HG02840 (cell line): ENCODE results near the gene IL1RAPL1.
"Not testable (repeated sequence)": the region's sequence is repeated elsewhere in the genome, so short reads cannot be mapped to it uniquely, and the experiment has no call there.

Source experiments
- ATAC-seq: cut with Tn5 transposase; IDR thresholded peaks from one replicate; pipeline ENCODE4 v1.9.1; 2021; ENCODE audit warnings: mild to moderate bottlenecking, moderate library complexity, moderate number of reproducible peaks; ENCODE audit not compliant: unreplicated experiment, low FRiP score

Gene IL1RAPL1

DNA sequence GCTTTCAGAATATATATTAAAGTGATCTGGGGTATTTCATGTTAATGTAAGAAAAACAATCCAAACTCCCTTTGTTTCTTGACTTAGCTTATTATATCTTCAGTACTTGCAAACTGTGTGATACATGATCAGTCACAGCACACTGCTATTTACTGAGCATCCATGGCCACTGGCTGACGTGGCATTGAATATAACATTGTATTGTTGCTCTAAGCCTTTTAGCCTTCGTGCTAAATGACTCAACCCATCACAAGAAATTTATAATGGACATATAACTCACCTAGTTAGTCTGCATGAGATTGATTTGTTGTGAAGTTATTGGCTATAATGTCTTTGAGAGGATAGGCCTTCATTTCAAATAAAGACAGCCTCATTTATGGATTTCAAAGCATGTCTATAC lies 642.6 kb downstream of the IL1RAPL1 start:
- ATAC-seq: no peak

DNA sequence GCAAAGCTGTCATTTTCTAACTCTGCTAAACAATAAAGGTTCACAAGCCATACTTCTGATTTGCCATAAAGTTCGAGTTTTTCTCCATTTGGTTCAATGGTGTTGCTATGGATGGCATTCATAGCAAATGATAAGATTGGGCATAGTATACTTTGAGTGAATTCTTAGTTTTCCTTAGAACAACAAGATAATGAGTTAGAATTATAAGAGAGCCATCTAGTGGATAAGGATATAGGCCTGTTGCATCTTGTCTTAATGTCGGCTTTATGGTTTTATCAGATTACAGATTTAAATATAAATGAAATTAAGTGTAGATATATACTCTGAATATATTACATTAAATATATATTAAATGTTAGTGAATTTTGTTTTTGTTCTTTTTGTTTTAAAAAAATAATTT lies 644.6 kb downstream of the IL1RAPL1 start:
- ATAC-seq: no peak

DNA sequence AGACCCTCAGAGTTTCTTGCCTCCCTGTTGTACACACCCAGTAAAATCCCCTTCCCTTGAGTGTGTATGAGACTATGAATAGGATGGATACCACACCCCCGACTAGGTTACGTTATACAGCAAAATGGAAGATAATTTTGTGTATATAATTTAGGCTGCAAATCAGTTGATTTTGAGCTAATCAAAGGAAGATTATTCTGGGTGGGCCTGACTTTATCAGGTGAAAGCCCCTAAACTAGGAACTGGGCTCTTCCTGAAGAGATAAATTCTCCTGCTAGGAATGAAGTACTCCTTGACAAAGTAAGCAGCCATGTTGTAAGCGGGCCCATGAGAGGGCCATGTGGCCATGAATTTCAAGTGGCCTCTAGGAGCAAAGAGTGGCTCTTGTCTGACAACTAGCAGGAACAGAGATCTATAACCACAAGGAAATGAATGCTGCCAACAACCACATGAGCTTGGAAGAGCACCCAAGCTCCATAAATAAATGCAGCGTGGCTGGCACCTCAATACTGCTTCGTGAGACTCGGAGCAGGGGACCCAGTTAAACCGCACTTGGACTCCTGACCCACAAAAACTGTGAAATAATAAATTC lies 646.4 kb downstream of the IL1RAPL1 start:
- ATAC-seq: no peak

DNA sequence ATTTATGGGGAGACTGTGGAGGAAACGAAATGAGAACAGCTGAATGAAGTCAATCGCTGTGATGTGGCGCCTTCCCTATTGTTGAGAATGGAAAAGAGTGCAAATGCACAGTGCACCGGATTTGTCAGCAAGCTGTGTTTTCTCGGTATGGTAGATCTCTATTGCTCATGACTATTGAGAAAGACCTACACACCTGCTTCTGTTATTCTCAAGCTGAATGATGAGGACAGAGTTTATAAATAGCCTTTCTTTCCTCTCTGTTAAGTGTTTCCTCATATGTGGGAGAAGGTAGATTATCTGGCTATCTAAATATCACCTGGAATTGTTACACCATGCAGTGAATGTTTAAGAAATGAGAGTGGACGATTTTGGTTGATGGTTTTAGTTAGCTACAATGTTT lies 650.7 kb downstream of the IL1RAPL1 start:
- no peak for ATAC-seq

DNA sequence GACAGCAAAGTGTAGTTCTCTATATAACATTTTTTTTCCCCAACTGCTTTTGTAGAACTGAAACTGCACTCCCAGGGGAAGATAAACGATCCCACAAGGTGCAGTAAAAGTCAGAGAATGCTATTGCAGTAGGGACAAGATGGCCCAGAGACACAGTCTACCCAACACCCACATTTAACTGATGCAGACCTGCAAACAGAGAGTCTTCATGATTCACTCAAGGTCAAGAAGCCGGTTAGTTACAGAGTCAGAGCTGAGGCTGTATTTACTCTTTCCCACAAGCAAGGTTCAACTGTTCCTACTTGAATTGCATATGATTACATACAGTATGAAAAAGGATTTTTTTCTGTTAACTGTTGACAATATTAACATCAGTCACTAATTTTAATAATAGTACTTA lies 654.6 kb downstream of the IL1RAPL1 start:
- ATAC-seq: no peak

DNA sequence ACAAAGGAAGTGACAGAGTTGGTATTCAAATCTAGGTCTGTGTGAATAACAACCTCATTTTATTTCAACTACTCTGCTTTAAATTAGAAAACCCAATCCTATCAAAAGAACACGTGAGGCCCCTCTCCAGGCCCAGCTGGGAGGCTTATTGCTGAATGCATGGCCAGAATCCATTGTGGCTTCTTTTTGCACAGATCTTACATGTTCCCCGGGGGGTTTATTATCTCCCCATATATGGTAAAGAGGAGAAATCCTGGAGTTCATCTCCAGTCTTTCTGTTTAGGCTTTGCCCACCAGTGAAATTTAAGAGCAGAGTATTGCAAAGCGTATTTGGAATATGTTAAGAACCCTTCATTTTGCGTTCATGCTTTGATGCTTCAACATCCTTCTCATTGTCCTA lies 655.6 kb downstream of the IL1RAPL1 start:
- ATAC-seq: no peak

DNA sequence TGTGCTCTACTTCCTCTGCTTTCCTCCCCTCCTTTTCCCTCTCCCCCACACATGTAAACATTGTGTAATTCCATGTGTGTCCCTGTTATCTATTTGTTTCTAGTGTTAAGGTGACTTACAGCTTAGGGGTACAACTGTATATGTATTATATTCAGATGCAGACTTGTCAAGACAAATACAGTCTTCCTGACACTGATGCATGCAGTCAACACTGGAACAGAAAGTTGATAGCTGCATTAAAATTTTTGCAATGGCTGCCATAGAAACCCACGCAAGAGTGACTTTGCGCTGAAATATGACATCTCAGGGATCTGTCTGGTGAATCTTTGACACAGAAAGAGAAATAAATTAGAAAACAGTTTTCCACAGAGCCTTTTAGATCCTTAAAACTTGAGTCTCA lies 656.7 kb downstream of the IL1RAPL1 start:
- no peak for ATAC-seq

DNA sequence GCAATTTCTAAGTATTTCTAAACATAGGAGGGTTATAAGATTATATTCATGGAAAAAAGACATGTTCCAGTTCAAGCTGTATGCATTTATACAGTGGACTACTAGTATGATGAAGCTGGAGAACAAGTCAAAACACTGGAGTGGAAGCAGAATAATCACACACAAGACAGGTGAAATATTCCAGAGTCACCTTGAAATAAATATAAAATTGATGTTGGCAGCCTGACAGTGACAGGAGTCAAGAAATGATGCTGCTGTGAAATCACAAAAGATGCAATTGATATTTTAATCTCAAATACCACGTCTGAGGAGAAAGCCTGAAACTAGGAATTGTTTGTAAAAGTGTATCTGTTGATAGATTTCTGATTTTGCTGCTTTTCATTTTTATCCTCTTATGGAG lies 667.3 kb downstream of the IL1RAPL1 start:
- ATAC-seq: no peak

DNA sequence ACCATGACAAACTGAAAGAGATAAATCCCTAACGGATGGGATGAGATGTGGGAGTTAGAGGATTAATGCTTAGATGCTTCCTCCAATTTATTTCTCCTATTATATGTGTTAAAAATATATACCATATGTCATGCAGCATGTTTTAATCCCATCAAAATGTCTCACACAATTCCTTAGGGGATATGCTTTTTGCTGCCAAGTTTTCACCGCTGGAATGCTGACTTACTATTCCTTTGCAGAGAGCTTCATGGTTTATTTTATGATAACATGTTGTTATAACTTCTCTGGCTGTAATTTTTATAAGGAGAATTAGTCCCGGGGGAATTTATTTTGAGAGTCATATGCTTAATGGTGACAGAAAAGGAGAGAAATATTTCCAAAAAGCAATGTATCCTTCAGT lies 670.3 kb downstream of the IL1RAPL1 start:
- no peak for ATAC-seq

DNA sequence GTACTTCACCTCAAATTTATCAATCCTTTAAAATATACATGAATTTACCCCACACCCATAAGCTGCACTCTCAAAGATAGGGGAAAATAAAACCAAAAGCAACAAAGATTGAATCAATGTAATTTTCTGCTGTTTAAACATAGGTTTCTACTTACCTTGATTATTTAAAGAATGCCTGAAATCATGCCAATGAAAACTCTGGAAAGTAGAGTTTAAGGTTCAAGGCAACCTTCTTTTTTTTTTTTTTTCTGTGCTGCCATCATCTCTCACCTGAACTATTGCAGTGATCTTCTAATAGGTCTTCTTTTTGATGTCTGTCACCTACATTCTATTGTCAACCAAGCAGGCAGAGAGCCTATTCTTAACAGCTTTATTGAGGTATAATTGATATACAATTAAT lies 682.1 kb downstream of the IL1RAPL1 start:
- no peak for ATAC-seq

DNA sequence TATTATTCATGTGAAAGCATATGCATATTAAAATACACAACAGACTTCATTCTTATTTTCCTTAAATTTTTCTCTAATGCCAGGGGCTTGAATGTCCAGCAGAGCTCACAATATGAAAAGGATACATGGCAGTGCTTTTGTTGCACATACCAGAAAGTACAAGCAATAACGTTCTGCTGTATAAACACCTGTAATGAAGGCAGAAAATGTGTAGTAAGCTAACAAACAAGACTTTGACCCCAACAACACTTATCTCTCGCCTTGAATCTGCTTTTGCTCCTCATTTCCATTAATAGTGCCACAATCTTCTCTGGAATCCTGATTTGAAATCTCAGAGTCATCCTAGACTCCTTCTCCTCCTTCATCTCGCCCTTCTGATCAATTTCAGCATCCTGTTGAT lies 687.3 kb downstream of the IL1RAPL1 start:
- no peak for ATAC-seq

DNA sequence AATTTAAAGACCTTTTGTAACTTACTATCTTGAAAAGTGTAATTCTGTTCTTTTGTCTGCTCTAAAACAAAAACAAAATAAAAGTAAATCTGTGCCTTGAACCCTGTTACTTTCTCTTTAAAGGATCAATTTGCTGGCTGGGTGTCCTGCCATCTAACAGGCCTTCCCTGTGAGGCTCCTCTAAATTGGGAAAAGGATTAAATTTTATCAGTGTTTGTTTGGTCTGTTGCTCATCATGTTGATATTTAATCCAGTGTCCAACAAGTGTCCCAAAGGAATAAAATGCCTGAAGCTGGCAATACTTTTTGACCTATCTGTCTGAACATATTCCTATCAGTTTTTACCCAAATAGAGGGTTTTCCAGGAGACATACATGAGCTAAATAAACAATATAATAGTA lies 688.7 kb downstream of the IL1RAPL1 start:
- no peak for ATAC-seq

DNA sequence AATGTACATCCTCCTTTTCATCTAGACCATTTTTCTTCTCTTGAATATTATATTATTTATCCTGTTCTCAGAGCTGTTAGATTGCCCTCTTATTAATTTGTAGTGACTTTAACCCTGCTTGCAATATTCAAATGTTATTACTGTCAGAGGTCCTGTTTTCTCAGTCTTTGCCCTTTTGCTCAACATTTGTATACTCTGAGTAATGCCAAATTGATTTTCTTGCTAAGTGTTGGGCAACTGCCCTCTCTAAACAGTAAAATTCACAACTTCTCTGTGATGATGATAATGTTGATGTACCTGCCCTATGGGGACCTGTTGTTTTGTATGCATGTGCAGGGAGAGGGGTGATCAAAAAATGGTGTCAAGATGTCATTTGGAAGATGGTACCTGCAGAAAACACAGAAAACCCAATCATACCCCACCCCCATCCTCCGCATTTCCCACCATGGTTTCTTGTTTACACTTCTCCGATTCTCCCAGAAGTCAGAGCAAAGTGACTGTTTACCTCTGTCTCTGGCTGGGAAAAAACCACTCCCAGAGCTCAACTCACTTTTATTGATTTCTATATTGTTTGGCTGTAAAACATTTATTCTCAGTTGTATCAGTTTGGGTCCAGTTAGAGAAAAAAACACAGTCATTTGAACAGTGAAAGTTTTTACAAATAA lies 694.0 kb downstream of the IL1RAPL1 start:
- ATAC-seq: no peak

DNA sequence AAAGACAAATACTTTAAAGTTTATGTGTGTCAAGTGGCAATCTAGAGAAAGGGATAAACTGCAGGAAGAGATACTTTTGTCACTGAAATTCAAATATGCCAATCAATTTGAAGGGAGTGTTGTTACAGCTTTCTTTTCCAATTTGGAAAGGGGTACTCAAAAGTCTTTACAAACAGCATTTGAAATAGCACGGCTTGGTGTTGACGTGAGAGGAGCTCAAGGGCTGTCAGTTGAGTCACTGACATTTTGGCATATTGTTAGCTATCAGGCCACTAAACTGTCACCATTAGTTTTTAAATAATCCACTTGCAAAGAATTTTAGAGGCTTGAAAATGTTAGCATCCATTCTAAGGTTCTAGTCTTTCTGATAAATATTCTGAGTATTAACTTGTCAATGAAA lies 698.4 kb downstream of the IL1RAPL1 start:
- no peak for ATAC-seq

DNA sequence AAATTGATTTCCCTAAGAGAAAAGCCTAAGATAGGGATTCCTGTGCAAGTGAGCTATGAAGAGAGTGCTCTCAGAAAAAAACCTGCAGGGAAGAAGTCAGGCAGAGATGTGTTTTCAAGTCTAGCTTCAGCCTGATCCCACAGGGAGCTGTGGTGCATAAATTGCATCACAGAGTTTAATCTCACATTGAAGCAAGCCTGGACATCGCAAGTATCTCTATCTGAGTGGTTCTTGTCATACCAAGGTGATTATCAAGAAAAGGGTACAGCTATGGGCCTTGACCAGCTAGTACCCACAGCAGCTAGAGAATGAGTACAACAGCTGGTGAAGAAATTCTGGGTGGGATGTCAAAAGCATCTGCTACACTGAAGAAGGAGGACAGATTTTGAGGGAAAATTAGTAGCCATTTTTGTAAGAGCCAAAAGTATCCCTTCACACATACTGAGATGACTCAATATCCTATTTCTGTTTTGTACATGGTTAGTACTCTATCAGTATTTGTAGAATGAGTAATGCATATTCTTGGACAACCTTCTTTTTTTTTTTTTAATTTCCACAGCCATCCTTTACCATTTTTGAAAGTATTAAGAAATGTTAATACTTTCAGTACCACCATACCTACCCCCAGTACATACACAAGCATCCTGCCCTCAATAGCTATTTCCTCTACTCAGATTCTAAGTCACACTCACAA lies 708.9 kb downstream of the IL1RAPL1 start:
- ATAC-seq: no peak

DNA sequence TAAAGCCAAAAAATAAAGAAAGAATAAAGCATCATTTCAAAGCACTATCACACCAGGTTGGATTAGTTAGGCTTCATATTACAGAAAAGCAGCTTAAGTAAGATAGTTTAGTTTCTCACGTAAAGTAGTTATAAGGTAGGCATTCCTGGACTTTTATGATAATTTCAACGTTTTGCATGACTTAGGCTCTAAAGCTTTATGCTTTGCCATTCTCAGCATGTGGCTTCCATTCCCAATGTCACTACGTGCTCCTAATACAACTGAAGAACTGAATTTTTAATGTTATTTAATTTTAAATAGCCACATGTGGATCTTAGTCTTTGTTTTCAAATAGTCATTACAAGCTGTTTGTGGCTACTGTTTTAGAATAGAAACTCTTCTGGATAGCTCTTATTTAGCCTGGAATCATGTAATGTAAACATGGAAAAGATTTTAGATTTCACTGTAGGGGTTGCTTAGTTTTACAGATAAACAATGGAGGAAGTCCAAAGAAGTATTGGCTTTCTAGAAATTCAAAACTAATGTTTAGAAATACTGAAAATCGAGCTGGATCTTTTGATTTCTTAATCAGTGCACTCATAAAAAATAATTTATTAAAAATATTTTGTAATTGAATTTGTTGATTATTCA lies 710.0 kb downstream of the IL1RAPL1 start:
- no peak for ATAC-seq

DNA sequence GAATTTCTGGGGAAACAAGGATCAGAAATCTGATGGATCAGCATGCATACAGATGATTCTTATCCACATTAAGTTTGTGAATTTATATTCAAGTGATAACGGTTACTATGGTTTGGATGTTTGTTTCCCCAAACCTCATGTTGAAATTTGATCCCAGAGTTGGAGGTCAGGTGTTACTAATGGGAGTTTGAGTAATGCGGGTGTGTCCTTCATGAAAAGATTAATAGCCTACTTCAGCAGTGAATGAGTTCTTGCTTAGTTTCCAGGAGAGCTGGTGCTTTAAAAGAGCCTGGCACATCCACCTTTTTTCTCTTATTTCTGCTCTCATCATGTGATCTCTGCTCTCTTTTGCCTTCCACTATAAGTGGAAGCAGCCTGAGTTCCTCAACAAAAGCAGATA lies 712.4 kb downstream of the IL1RAPL1 start:
- ATAC-seq: no peak

DNA sequence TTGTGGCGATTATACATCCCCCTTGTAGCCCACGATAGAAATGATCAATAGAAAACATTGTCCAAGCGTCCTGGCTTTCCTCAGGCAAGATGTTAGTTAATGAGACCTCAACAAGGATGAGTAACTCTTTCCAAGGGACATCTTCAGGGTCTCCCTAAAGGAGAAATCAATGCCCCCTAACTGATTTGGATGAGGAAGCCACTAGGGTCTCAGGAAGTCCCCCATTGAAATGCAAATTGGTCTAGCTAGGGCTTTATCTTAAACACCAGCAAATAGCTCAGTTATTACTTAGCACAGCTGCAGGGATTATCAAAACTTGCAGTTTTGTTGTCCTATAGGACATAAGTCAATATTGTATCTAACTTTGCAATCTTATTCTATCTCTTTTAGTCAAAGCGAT lies 721.5 kb downstream of the IL1RAPL1 start:
- ATAC-seq: no peak

DNA sequence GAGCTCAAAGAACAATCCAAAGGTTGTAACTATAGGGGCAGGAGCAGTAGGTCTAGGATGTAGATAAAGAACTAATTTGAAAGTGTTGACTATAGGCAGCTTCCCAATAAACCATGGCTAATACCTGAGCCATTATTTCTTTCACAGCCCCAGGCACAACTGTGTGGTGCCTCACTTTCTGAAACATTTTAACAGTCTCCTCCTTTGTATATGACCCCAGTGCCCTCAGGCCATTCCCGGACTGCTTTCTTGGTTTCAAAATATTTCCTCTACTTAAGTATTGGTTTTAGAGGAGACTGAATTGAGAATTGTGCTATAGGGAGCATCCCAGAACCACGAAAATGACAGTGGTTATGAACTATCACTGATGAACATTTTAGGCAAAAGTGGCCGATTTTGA lies 728.7 kb downstream of the IL1RAPL1 start:
- no peak for ATAC-seq

DNA sequence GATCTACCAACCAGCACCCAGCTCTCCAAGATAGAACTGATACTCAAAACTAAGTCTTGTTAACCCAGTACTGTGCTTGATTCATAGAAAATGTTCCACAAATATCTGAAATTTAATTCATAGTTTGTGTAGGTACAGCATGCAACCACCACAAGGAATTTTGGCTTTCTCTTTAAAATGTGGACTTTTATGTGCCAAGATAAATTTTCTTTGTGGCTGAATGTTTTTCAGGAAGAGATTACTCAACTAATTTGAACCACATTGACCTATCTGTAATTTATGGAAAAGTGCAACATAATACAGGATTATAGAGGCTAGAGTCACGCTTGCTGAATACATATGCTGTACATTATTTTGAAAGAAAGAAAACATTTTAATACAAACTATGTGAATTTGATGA lies 730.8 kb downstream of the IL1RAPL1 start:
- no peak for ATAC-seq

DNA sequence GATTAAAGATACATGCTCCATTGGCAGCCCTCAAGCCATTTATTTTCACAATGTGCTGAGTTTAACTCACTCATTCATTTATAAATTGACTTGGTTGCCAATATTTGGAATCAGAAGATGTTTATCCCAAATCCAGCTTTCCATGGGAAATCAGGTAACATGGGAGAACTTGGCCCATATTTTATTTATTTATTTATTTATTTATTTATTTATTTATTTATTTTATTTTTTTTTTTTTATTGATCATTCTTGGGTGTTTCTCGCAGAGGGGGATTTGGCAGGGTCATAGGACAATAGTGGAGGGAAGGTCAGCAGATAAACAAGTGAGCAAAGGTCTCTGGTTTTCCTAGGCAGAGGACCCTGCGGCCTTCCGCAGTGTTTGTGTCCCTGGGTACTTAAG lies 745.2 kb downstream of the IL1RAPL1 start:
- not testable (repeated sequence) for ATAC-seq

DNA sequence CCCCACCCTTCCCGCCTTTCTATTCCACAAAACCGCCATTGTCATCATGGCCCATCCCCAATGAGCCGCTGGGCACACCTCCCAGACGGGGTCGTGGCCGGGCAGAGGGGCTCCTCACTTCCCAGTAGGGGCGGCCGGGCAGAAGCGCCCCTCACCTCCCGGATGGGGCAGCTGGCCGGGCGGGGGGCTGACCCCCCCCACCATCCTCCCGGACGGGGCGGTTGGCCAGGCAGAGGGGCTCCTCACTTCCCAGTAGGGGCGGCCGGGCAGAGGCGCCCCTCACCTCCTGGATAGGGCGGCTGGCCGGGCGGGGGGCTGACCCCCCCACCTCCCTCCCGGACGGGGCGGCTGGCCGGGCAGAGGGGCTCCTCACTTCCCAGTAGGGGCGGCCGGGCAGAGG lies 745.8 kb downstream of the IL1RAPL1 start:
- not testable (repeated sequence) for ATAC-seq
